T-helper 2 cell treated with Interferon-gamma antibody and Interleukin-4, amounts not matched to agents 100 ng/mL and 5 ng/mL, for 36 hours (primary cell): ENCODE measurements around the gene IFI27. TPM values are rescaled to one million over a fixed set of nuclear protein-coding genes. Genes with fewer than 3 reads are reported as not detected.

ENCODE experiments used
- intact Hi-C: fragments of 100-400 bp; cut with micrococcal nuclease; formaldehyde crosslinking; loops from one replicate; pipeline ENCODE4 v1.15.1; 2023
- total RNA-seq: library from RNA; stranded (reverse); gene quantifications from 2 replicates; pipeline ENCODE4 v1.2.3, GENCODE V29; 2022

Gene IFI27
- total RNA-seq, 1 donor from 2014 or later: 8.5 TPM

DNA sequence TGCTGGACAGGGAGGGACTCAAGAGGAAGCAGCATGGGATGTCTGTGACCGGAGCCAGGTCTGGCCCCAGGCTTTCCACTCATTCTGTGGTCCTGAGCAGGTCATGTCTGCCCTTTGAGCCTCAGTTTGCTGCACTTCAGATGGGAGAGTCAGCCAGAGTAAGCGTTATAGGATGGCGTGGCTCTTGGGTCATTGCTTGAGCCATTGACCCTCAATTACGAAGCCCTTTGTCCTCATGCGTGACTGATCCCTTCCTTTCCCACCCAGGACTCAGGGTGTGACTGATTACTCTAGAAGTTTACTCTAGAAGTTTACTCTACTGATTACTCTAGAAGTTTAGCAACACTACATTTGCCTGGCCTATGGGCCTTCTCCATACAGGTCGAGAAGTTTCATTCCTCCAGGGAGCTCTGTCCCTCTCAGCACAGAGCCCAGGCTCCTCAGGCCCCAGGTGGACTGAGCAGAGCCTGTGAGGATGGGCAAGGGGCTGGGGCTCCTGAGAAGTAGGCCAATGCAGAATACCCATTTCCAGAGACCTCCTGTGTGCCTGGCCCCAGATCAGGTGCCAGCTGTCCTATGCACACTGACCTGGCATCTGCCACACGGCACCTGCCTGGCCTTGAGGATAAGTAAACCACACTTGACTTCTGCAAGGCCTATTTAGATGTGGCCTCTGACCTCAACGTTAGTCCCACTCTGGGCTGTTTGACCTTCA, 7.6 kb upstream of the IFI27 start:
- intact Hi-C loops: no loop called here

GRCh38 chr14:94103554-94104150, 6.9 kb upstream of the IFI27 start:
- intact Hi-C loops: no loop called here

DNA sequence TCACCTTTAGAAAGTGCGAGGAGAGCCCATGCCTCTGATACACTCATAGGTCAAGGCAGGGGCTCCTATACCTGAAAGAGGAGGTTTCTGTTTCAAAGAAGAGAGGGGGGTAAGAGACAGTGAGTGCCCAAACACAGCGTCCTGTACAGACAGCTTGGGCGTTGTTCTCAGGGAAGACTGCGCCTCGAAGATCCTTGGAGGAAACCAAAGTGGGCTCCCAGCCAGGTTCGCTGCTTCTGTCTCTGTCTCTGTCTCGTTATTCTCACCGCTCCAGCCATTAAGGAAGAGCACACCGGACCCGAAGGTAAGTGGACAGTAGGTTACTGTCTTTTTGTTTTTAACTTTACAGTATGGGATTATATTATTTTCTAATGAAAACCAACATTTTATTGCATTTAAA, 5.8 kb upstream of the IFI27 start:
- intact Hi-C loops: no loop called here

DNA sequence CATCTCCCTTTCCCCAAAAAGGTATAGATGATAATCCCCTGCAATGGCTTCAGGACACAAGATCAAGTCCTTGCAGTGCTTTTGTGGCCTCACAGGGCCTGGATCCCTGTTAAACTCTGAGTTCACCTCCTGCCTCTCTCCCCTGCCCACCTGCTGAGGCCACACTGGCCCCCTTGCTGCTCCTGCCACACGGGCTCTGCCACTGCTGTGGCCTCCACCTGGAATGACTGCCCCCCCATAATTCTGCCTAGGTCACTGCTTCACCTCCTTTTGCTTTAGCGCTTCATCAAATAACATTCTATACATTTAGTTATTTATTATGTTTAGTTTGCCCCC, 653 bp upstream of the IFI27 start:
- intact Hi-C loops: no loop called here

DNA sequence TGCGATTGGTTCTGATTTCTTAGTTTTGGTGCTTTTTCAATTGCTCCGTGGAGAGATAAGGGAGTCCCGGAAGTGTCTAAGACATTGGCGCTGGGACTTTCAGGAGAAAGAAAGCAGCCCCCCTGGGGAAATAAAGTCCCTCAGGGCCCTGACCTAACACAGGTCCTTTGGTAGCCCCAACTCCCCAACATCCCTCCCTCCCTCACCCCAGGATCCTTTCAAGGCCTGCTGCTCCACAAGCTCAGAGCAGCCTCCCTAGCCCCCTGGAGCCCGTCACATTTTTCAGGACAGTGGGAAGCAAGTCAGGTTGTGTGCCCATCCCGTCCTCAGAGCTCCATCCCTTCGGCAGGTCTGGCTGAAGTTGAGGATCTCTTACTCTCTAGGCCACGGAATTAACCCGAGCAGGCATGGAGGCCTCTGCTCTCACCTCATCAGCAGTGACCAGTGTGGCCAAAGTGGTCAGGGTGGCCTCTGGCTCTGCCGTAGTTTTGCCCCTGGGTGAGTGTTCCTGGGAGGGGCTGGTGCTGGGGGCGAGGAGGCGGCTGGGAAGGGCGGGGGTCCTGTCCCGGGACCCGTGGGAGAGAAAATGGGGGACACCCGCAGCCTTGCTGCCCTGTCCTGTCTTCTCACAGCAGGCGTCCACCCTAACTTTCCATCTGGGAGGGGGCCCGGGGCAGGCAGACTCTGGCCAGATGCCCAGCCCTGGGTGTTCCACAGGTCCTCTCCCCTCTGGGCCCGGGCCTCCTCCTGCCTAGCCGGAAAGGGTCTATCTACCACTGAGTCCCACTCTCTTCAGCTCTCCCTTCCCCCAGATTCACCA, 950 bp downstream of the IFI27 start:
- intact Hi-C loops: no loop called here

GRCh38 chr14:94112513-94113063, 2.1 kb downstream of the IFI27 start:
- intact Hi-C loops: no loop called here

DNA sequence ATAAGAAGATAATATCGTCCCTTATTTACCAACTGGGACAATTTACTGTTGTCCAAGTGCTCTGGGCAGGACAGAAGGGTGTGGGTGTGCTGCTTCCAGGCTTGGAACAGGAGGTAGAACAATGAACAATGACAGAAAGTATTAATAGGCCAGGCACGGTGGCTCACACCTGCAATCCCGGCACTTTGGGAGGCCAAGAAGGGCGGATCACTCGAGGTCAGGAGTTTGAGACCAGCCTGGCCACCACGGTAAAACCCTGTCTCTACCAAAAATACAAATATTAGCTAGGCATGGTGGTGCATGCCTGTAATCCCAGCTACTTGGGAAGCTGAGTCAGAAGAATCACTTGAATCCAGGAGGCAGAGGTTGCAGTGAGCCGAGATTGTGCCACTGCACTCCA, 2.5 kb downstream of the IFI27 start:
- intact Hi-C loops: no loop called here

DNA sequence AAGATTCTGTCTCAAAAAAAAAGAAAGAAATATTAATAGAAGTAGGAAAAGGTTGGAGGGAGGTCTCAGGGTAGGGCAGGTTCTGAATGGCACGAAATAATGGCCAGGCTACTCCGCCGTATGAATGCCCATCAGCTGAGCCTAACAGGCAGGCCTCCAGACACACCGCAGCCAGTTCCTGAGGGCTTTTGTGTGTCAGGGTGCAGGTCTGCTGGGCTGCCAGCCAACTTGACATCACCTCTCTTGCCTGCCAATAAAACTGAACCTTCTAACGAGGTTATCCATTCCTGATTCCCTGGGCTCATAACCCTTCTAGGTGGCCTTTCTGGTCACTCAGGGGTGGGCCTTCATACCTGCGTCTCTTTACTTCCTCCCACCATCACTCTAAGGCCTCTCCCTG, 3.0 kb downstream of the IFI27 start:
- intact Hi-C loops: no loop called here

DNA sequence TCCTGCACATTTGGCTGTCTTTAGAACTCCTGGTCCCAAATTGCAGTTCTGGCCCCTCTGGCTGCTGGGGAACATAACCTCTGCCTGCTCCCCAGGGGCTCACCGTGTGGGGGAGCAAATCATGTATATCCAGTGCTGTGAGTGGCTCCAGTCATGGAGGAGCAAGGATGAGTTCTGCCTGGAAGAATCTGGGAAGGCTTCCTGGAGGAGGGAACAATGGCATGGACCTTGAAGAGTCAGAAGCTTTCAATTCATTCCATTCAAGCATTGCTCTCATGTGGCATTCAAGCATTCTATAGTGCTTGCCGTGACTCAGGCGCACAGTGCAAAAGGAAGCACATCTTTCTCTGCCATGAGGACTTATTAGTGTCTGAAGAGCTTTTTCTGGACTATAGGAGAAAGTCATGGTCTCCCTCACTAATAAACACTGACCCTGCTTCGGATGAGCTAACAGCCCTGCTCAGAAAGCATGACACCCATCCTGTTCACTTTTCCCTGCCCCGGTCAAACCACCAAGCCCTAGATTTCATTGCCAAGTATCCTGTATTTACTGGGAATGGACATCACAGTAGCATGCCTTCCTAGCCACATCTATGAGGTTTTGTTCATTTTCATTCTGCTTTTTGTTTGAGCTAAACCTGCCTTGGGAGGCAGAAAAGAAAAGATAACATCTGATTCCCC, 3.5 kb downstream of the IFI27 start:
- intact Hi-C loops: no loop called here

GRCh38 chr14:94114589-94115057, 4.1 kb downstream of the IFI27 start:
- intact Hi-C loops: no loop called here

GRCh38 chr14:94115058-94115591, 4.6 kb downstream of the IFI27 start:
- intact Hi-C loops: no loop called here

GRCh38 chr14:94115631-94116030, 5.1 kb downstream of the IFI27 start:
- intact Hi-C loops: no loop called here

DNA sequence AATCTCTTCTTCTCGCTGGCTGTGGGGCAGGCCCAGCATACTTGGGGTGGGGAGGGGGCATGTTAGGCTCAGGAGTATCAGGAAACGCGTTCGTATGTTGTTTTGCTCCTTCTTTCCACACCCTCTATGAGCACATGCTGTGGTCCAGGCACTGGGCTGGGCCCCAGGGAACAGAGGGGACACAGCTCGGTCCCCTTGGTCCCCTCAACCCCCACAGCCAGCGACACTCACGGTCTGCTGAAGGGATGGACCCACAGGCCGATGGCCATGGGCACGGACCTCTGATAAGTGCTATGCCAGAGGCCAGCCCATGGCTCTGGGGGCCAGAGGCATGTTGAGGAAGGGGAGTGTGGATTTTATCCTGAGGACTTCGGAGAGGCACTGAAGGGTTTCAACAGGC, 6.2 kb downstream of the IFI27 start:
- intact Hi-C loops: no loop called here

GRCh38 chr14:94117856-94118255, 7.3 kb downstream of the IFI27 start:
- intact Hi-C loops: no loop called here

GRCh38 chr14:94119071-94119470, 8.5 kb downstream of the IFI27 start:
- intact Hi-C loops: no loop called here

DNA sequence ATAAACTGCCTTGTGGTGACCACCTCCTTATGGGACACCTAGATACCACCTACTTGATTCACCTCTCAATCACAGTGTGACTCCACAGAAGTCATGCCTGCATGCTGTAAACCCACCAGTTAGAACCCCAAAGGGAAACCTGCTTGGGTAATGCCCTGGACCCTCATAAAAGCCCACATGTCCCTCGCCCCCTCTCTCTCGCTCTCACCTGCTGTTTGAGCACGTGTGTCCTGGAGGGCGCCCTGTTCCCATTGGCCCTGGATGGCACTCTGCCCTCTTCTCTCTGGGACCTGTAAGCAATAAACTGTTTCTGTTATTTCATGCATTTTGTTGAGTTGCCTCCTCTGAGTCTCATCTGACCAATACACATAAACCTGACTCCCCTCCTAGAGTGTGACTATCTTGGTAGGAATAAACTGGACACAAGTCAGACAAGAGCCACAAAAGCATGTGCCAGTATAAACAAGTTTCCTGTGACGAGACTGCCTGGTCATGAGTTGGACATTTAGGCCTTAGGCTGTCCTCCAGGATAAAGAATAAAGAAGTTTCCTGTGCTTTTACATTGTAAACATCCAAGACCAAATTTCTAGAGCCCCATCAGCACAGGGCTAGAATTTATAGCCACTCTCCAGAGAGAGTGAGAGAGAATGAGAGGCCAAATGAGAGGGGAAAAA, 10.3 kb downstream of the IFI27 start:
- intact Hi-C loops: no loop called here

DNA sequence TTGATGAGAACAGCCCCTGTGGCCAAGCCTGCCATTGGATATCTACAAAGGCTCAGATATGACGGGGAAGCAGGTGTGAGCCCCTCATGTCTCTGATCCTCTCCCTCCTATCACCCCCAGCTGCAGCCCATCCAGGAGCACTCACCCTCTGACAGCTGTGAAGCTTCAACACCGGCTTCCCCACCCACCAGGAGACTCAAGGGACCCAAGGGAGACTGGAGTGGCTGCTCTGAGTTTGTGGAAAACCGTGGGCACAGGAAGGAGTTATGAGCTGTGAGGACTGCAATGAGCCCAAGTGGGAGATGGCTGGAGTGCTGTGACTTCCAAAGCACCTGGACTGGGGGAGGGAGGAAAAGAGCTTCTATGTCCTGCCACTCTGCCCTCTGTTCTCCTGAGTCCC, 10.9 kb downstream of the IFI27 start:
- intact Hi-C loops: no loop called here

GRCh38 chr14:94122438-94122837, 11.9 kb downstream of the IFI27 start:
- intact Hi-C loops: no loop called here

- intact Hi-C loops: no loop called here
These were observed 12.8 kb downstream of the IFI27 start for GRCh38 chr14:94123296-94123695.

GRCh38 chr14:94123868-94124267, 13.3 kb downstream of the IFI27 start:
- intact Hi-C loops: no loop called here
